T-helper 1 cell treated with Interleukin-12 subunit alpha and Interleukin-12 subunit beta and Interleukin-4 antibody, amounts not matched to agents 30 μg/mL and 1 μg/mL, for 36 hours (primary cell): Measurements from ENCODE around the gene DNAJB5.
A peak's percentile ranks its signal among the peaks of the same experiment; 100 is the strongest.

ENCODE experiments used
- H3K27ac Mint-ChIP-seq: one replicate; pipeline ENCODE4 v1.8.0; 2021; ENCODE audit warnings: mild to moderate bottlenecking, mixed read lengths
- H3K27me3 Mint-ChIP-seq: one replicate; pipeline ENCODE4 v1.8.0; 2021; ENCODE audit warnings: low read depth, mixed read lengths
- H3K36me3 Mint-ChIP-seq: one replicate; pipeline ENCODE4 v1.8.0; 2021; ENCODE audit warnings: low read depth, mixed read lengths
- H3K4me1 Mint-ChIP-seq: one replicate; pipeline ENCODE4 v1.8.0; 2021; ENCODE audit warnings: low read depth, mixed read lengths
- H3K4me3 Mint-ChIP-seq: one replicate; pipeline ENCODE4 v1.8.0; 2021; ENCODE audit warnings: mild to moderate bottlenecking, moderate library complexity, mixed read lengths
- H3K9me3 Mint-ChIP-seq: one replicate; pipeline ENCODE4 v1.8.0; 2021; ENCODE audit warnings: mixed read lengths

The DNAJB5 gene

GRCh38 chr9:34971146-34971811 is 18.3 kb upstream of the DNAJB5 start:
- Mint-ChIP-seq H3K27me3 (peaks cover 38% of the 10 kb centered on the region), H3K9me3 (no peaks in the 10 kb centered on the region), H3K27ac (no peak overlapping the region), H3K36me3 (no peaks in the 10 kb centered on the region), H3K4me1 (no peaks in the 10 kb centered on the region), H3K4me3 (no peak overlapping the region)

GRCh38 chr9:34974664-34975063 is 14.9 kb upstream of the DNAJB5 start:
- H3K4me3 Mint-ChIP-seq = no peak overlapping the region
- H3K9me3 Mint-ChIP-seq = no peaks in the 10 kb centered on the region
- H3K27ac Mint-ChIP-seq = no peak overlapping the region
- no peaks in the 10 kb centered on the region for H3K36me3 Mint-ChIP-seq
- no peaks in the 10 kb centered on the region for H3K4me1 Mint-ChIP-seq
- peaks cover 16% of the 10 kb centered on the region for H3K27me3 Mint-ChIP-seq

GRCh38 chr9:34976441-34976840 is 13.1 kb upstream of the DNAJB5 start:
- no peaks in the 10 kb centered on the region for H3K4me1 Mint-ChIP-seq
- H3K4me3 Mint-ChIP-seq = no peak overlapping the region
- H3K27ac Mint-ChIP-seq = no peak overlapping the region
- H3K36me3 Mint-ChIP-seq = no peaks in the 10 kb centered on the region
- H3K27me3 Mint-ChIP-seq = peaks cover 14% of the 10 kb centered on the region
- H3K9me3 Mint-ChIP-seq = no peaks in the 10 kb centered on the region

DNA sequence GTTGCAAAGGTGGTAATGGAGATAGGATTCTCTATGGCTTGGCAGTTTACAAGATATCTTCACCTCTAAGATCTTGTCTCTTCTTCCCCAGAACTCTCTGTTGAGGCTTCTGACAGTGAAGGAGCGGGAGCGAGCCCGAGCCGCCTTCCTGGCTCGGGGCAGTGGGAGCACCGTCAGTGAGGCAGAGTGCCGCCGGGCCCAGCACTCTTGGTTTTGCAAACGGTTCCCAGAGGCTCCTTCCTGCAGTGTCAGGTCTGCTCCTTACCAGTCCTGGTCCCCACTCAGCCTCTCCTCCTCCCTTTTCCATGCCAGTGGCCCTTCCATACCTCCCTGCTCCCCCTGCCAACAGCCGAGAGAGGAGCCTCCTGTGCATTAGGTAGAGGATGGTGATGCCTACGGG is 12.6 kb upstream of the DNAJB5 start:
- H3K4me3 Mint-ChIP-seq = no peak overlapping the region
- H3K4me1 Mint-ChIP-seq = no peaks in the 10 kb centered on the region
- no peak overlapping the region for H3K27ac Mint-ChIP-seq
- peaks cover 14% of the 10 kb centered on the region for H3K27me3 Mint-ChIP-seq
- no peaks in the 10 kb centered on the region for H3K9me3 Mint-ChIP-seq
- H3K36me3 Mint-ChIP-seq = no peaks in the 10 kb centered on the region

GRCh38 chr9:34980181-34980761 is 9.3 kb upstream of the DNAJB5 start:
- Mint-ChIP-seq H3K4me1 (peaks cover 24% of the 10 kb centered on the region), H3K27ac (no peak overlapping the region), H3K36me3 (no peaks in the 10 kb centered on the region), H3K9me3 (no peaks in the 10 kb centered on the region), H3K4me3 (no peak overlapping the region), H3K27me3 (peaks cover 4% of the 10 kb centered on the region)

- Mint-ChIP-seq H3K27me3 (no peaks in the 10 kb centered on the region), H3K27ac (peak overlapping the region; percentile 63), H3K4me3 (no peak overlapping the region), H3K36me3 (no peaks in the 10 kb centered on the region), H3K9me3 (no peaks in the 10 kb centered on the region), H3K4me1 (peaks cover 34% of the 10 kb centered on the region)
Observed at GRCh38 chr9:34982361-34982760, 7.2 kb upstream of the DNAJB5 start.

DNA sequence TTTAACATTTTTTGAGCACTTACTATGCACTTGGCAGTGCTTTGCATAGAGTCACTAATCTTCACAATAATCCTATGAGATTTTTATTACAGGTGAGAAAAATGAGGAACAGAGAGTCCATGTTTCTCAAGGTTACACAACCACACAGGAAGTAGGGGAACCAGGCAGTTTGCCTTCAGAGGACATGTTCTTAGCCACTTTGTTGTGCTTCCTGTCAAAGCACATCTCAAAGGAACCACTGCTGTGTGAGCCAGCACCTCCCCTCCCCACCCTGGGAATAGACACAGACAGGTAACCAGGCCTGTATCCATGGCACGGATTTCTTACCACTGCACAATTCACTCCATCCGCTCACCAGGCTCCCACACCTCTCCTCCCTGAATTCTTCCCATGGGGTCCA is 6.3 kb upstream of the DNAJB5 start:
- Mint-ChIP-seq H3K4me1 (peaks cover 41% of the 10 kb centered on the region), H3K27ac (peak overlapping the region; percentile 63), H3K4me3 (peak overlapping the region; percentile 19), H3K9me3 (no peaks in the 10 kb centered on the region), H3K27me3 (no peaks in the 10 kb centered on the region), H3K36me3 (no peaks in the 10 kb centered on the region)

DNA sequence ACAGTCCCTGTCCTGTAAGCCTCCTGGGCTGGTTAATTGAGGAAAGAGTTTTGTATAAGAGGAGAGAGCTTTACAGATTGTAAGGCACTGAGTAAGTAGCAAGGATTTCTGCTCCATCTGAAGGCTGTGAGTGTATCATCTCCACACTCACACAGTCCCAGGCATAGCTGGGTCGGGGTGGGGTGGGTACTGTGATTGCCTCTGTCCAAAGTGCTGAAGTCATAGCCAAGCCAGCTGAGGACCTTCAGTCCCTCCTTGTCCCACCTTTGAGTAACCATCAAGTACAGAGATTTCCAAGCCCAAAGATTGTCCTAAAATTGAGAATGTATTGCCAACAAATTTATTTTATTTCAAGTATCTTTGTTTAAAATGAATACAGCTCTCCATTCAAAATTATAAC is 5.5 kb upstream of the DNAJB5 start:
- H3K9me3 Mint-ChIP-seq = no peaks in the 10 kb centered on the region
- H3K4me3 Mint-ChIP-seq = no peak overlapping the region
- H3K27me3 Mint-ChIP-seq = no peaks in the 10 kb centered on the region
- no peak overlapping the region for H3K27ac Mint-ChIP-seq
- no peaks in the 10 kb centered on the region for H3K36me3 Mint-ChIP-seq
- peaks cover 46% of the 10 kb centered on the region for H3K4me1 Mint-ChIP-seq

DNA sequence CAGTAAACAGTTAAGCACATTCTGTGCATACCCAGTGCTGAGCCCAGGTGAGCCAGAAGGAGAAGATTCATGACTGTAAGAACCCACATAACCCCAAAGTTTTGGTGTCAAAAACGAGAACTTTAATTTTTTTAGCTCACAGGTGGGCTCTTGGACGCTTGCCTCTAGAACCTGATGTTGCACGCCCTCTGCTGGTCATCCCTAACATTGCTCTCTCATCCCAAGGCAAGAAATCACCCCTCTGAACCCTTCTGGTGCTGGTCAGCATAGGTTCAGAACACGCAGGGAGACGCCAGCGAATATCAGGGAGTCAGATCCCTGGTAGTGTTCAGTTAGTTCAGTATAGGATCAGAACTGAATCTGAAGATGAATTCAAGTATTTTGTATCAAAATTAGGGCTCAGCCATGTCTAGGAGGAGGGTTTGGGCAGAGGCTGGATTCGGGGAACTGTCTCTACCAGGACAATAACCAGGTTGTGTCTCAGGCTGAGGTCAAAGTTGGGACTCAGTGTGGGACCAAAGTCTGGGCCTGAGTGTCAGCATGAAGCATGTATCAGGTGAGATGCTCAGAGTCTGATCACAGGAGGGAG is 4.1 kb upstream of the DNAJB5 start:
- Mint-ChIP-seq H3K9me3 (no peaks in the 10 kb centered on the region), H3K4me3 (no peak overlapping the region), H3K27ac (peak overlapping the region; percentile 42)

GRCh38 chr9:34986540-34987047 is 3.0 kb upstream of the DNAJB5 start:
- Mint-ChIP-seq H3K4me1 (peaks cover 58% of the 10 kb centered on the region), H3K27ac (peak overlapping the region; percentile 56), H3K27me3 (no peaks in the 10 kb centered on the region), H3K4me3 (peak overlapping the region; percentile 11), H3K9me3 (no peaks in the 10 kb centered on the region), H3K36me3 (no peaks in the 10 kb centered on the region)

More for the DNA sequence above, 4.1 kb upstream of the DNAJB5 start:
- no peaks in the 10 kb centered on the region for H3K27me3 Mint-ChIP-seq
- H3K36me3 Mint-ChIP-seq = no peaks in the 10 kb centered on the region
- H3K4me1 Mint-ChIP-seq = peaks cover 50% of the 10 kb centered on the region

- peaks cover 56% of the 10 kb centered on the region for H3K4me1 Mint-ChIP-seq
- H3K27me3 Mint-ChIP-seq = no peaks in the 10 kb centered on the region
- no peaks in the 10 kb centered on the region for H3K36me3 Mint-ChIP-seq
- H3K4me3 Mint-ChIP-seq = no peak overlapping the region
- peak overlapping the region; percentile 56 for H3K27ac Mint-ChIP-seq
- H3K9me3 Mint-ChIP-seq = no peaks in the 10 kb centered on the region
Observed at GRCh38 chr9:34987160-34987901, 2.2 kb upstream of the DNAJB5 start.

GRCh38 chr9:34988218-34989002 is 1.1 kb upstream of the DNAJB5 start:
- Mint-ChIP-seq H3K27me3 (no peaks in the 10 kb centered on the region), H3K4me1 (peaks cover 48% of the 10 kb centered on the region), H3K9me3 (no peaks in the 10 kb centered on the region), H3K36me3 (no peaks in the 10 kb centered on the region), H3K27ac (peak overlapping the region; percentile 98), H3K4me3 (peak overlapping the region; percentile 96)

DNA sequence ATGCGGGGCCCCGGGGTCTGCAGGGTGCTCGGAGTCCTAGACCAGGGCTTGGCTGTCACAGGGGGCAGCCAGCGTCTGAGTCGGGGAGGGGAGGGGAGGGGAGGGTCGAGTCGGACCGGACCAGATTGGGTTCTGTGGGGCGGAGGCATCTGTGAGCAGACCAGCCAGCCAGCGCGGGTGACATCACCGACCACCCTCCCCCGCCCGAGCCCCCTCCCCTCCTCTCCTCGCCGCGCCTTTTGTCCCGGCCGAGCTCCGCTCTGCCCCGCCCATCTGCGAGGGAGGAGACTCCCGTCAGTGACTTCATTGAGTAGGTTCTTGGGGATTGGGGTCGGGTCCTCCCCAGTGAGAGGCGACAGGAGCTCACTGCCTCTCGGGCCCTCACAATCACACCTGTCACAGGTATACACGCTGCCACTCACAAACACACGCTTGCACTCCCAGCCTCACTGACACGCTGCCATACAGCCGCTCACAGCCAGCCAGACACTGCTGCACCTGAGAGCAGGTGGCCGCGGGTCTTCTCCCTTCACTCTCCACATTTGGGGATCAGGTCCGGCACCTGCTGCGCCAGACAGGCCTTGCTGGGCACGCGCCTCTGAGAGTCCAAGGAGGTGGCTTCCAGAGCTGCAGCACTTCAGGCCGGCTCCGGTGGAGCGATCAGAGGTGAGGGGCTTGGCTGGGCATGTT is 546 bp downstream of the DNAJB5 start:
- H3K9me3 Mint-ChIP-seq = no peaks in the 10 kb centered on the region
- H3K27me3 Mint-ChIP-seq = no peaks in the 10 kb centered on the region
- H3K36me3 Mint-ChIP-seq = no peaks in the 10 kb centered on the region
- H3K4me3 Mint-ChIP-seq = peak overlapping the region; percentile 76
- H3K4me1 Mint-ChIP-seq = peaks cover 40% of the 10 kb centered on the region
- H3K27ac Mint-ChIP-seq = peak overlapping the region; percentile 53
